ENCODE results near the gene STX11. TPM values are rescaled to one million over a fixed set of nuclear protein-coding genes. Genes with fewer than 3 reads are reported as not detected.

The STX11 gene
- total and polyA plus RNA-seq, 7 donors = 3.4 to 5.6 (median 4.3) TPM

- no peaks in the 10 kb centered on the region for H3K4me1 ChIP-seq
- 94 to 95% methylated on average over 2 of the region's 2 CpGs for WGBS, 2 donors
- no peak overlapping the region for H3K4me3 ChIP-seq
- no peaks in the 10 kb centered on the region for H3K36me3 ChIP-seq
- no peak for DNase-seq
- H3K9me3 ChIP-seq = no peaks in the 10 kb centered on the region
- TF ChIP-seq POLR2AphosphoS5 (IDR thresholded peaks at IDR 0.05) = no peak
- TF ChIP-seq CTCF (IDR thresholded peaks at IDR 0.05) = no peak
- TF ChIP-seq EP300 (IDR thresholded peaks at IDR 0.05) = no peak
- TF ChIP-seq POLR2A (IDR thresholded peaks at IDR 0.05) = no peak
- intact Hi-C loops (cut with DNase I) = no loop called here
- no peak overlapping the region for H3K27ac ChIP-seq
- no peaks in the 10 kb centered on the region for H3K27me3 ChIP-seq
These were observed 73.4 kb downstream of the STX11 start for GRCh38 chr6:144223686-144224085.

GRCh38 chr6:144231721-144232120, 81.4 kb downstream of the STX11 start:
- WGBS, 2 donors = 87 to 90% methylated on average over 3 of the region's 3 CpGs
- intact Hi-C loops (cut with DNase I) = no loop called here
- H3K9me3 ChIP-seq = no peaks in the 10 kb centered on the region
- TF ChIP-seq CTCF (IDR thresholded peaks at IDR 0.05) (no peak), POLR2AphosphoS5 (IDR thresholded peaks at IDR 0.05) (no peak), POLR2A (IDR thresholded peaks at IDR 0.05) (no peak)
- no peak overlapping the region for H3K27ac ChIP-seq
- H3K27me3 ChIP-seq = no peaks in the 10 kb centered on the region
- DNase-seq = no peak
- peaks cover 0 to 6% (median 0%) of the 10 kb centered on the region in 4 donors for H3K4me1 ChIP-seq
- no peak overlapping the region for H3K4me3 ChIP-seq
- H3K36me3 ChIP-seq = no peaks in the 10 kb centered on the region

- intact Hi-C loops (cut with DNase I) = no loop called here
- Histone ChIP-seq H3K27me3 (no peaks in the 10 kb centered on the region), H3K27ac (no peak overlapping the region), H3K4me1 (peaks cover 0 to 6% (median 0%) of the 10 kb centered on the region in 4 donors), H3K4me3 (no peak overlapping the region), H3K36me3 (no peaks in the 10 kb centered on the region), H3K9me3 (no peaks in the 10 kb centered on the region)
- WGBS, 2 donors = 77 to 87% methylated on average over 4 of the region's 4 CpGs
- TF ChIP-seq EP300 (IDR thresholded peaks at IDR 0.05) (no peak), POLR2AphosphoS5 (IDR thresholded peaks at IDR 0.05) (no peak), CTCF (IDR thresholded peaks at IDR 0.05) (no peak), POLR2A (IDR thresholded peaks at IDR 0.05) (no peak)
- no peak for DNase-seq
These were observed 82.0 kb downstream of the STX11 start for GRCh38 chr6:144232176-144232831.

- H3K36me3 ChIP-seq = no peaks in the 10 kb centered on the region
- no peaks in the 10 kb centered on the region for H3K27me3 ChIP-seq
- H3K4me1 ChIP-seq = peaks cover 0 to 6% (median 0%) of the 10 kb centered on the region in 4 donors
- DNase-seq = no peak
- H3K4me3 ChIP-seq = no peak overlapping the region
- H3K27ac ChIP-seq = no peak overlapping the region
- TF ChIP-seq POLR2AphosphoS5 (IDR thresholded peaks at IDR 0.05) = no peak
- TF ChIP-seq EP300 (IDR thresholded peaks at IDR 0.05) = no peak
- no peak for TF ChIP-seq POLR2A (IDR thresholded peaks at IDR 0.05)
- no peak for TF ChIP-seq CTCF (IDR thresholded peaks at IDR 0.05)
- no peaks in the 10 kb centered on the region for H3K9me3 ChIP-seq
- WGBS, 2 donors = 82 to 90% methylated on average over 2 of the region's 2 CpGs
- intact Hi-C loops (cut with DNase I) = no loop called here
These were observed 82.5 kb downstream of the STX11 start for GRCh38 chr6:144232832-144233230.

- intact Hi-C loops (cut with DNase I) = no loop called here
- no peaks in the 10 kb centered on the region for H3K9me3 ChIP-seq
- no peaks in the 10 kb centered on the region for H3K27me3 ChIP-seq
- TF ChIP-seq POLR2A (IDR thresholded peaks at IDR 0.05) (no peak), POLR2AphosphoS5 (IDR thresholded peaks at IDR 0.05) (no peak), CTCF (IDR thresholded peaks at IDR 0.05) (no peak), EP300 (IDR thresholded peaks at IDR 0.05) (no peak)
- no peak for DNase-seq
- H3K36me3 ChIP-seq = no peaks in the 10 kb centered on the region
- peaks cover 0 to 6% (median 0%) of the 10 kb centered on the region in 4 donors for H3K4me1 ChIP-seq
- no peak overlapping the region for H3K27ac ChIP-seq
- no peak overlapping the region for H3K4me3 ChIP-seq
- 90 to 92% methylated on average over 3 of the region's 3 CpGs for WGBS, 2 donors
These were observed 84.1 kb downstream of the STX11 start for GRCh38 chr6:144234399-144234798.
